Measurements from ENCODE around the gene HOXA5. TPM values are rescaled to one million over a fixed set of nuclear protein-coding genes. Genes with fewer than 3 reads are reported as not detected.

HOXA5 gene
- total and polyA plus RNA-seq, 10 of the 15 experiments (the other 5 are each of a cell fraction or from before 2014, with no cell fraction given): 0.05 to 0.13 TPM; not detected in 8

DNA sequence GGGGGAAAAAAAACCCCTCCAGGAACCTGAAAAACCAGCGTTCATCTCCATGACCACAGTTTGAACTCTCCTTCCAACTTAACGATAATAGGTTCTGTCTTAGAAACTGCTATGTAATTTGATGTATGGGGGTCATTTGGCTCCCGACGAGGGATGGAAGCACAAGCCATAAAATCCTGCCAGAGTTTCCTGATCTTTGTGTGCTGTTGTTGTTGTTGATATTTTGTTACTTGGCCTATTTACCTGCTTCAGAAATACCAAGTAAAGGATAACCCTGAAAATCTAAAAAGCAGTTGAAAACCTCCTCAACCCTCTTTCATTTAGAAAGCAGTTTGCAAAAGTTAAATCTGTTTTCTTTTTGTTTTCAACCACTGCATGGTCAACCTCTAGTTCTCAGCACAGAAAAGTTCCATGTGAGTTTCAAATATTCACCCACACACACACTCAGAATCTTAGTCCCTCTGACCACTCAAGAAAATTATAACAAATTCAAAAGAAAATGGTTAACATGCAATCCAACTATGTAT lies 31.7 kb downstream of the HOXA5 start:
- H3K27ac ChIP-seq (ENCODE audit: control insufficient read depth, insufficient read depth): no peak overlapping the region
- intact Hi-C loops (cut with micrococcal nuclease; ENCODE audit: unreplicated experiment): no loop called here
- in situ Hi-C loops (cut with MboI): no loop called here
- no peaks in the 10 kb centered on the region for H3K79me2 ChIP-seq (ENCODE audit: control insufficient read depth, insufficient read depth, low read length)
- ATAC-seq: no peak
- no peak overlapping the region for H3K9ac ChIP-seq (ENCODE audit: control insufficient read depth, insufficient read depth, low read length)
- H3K27me3 ChIP-seq (replicated peaks in 1 of 2; ENCODE audit: control insufficient read depth in 2 of 2, insufficient read depth in 2 of 2, low read length in 1 of 2): no peaks in the 10 kb centered on the region
- no peak for DNase-seq (ENCODE audit: low read depth, low spot score)
- H2AFZ ChIP-seq (ENCODE audit: control insufficient read depth, low read depth, low read length): no peak overlapping the region
- H3K4me1 ChIP-seq (ENCODE audit: control insufficient read depth, insufficient read depth, low read length): no peaks in the 10 kb centered on the region
- no peak for FAIRE-seq
- CTCF ChIA-PET: no interaction called here
- 66% methylated on average over 4 of the region's 4 CpGs for WGBS (ENCODE audit: insufficient coverage, insufficient replicate concordance, low lambda C conversion rate, missing lambda C conversion rate)
- H3K4me3 ChIP-seq: no peak overlapping the region
- TF ChIP-seq IKZF1 (conservative IDR thresholded peaks at IDR 0.05) (no peak), ESRRA (IDR thresholded peaks at IDR 0.05; ENCODE audit: low read length) (no peak), FOS (IDR thresholded peaks at IDR 0.05; ENCODE audit: borderline replicate concordance, extremely low read depth, insufficient read length) (no peak)
- no peaks in the 10 kb centered on the region; the same call in 1 of the 2 replicates for H4K20me1 ChIP-seq (ENCODE audit: control insufficient read depth, insufficient read depth)
- no peaks in the 10 kb centered on the region for H3K36me3 ChIP-seq (ENCODE audit: control insufficient read depth in 2 of 2, insufficient read depth in 2 of 2, low read length in 1 of 2)
- POLR2A ChIA-PET: no interaction called here
- SMC1A ChIA-PET (ENCODE audit: uncharacterized antibody, unreplicated experiment): no interaction called here
- RAD21 ChIA-PET (ENCODE audit: unreplicated experiment): no interaction called here
- BruUV-seq (replicated peaks): no TSS peak
- no peaks in the 10 kb centered on the region for H3K9me3 ChIP-seq (replicated peaks; ENCODE audit: control insufficient read depth, insufficient read depth, low read length)
- no peak overlapping the region for H3K4me2 ChIP-seq (ENCODE audit: control insufficient read depth, insufficient read depth)

DNA sequence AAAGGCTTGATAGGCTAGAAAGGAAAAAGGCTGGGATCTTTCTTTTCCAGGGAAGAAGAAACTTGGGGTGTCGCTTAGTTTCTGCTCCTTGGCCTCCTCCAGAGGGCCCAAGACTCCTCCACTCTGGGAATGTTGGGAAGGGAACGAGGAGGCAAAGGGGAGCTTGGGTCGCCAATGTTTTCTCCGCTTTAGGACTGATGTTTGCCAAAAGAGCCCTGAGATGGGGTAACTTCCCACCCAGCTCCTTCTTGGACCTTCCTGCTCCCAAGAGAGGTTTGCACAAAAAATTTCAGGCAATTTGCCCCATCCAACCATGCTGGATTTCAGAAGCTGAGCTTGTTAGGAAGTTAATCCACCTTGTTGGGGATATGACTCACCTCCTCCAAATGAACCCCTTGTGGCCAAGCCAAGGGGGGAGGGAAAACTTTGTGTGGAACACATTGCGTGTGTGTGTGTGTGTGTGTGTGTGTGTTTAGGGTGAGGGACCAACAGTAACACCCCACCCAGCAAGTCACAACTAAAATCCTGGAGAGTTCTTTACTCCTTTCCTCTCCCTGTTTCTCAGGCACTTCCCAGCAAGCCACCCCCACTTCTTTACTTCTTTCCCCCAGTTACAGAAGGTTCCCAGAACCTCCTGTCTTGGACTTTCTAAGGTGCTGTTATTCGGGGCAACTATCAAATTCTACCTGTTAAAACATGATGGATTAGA lies 32.3 kb downstream of the HOXA5 start:
- FAIRE-seq (no peak), ATAC-seq (no peak), DNase-seq (ENCODE audit: low read depth, low spot score) (no peak)
- no peaks in the 10 kb centered on the region; the same call in 1 of the 2 replicates for H4K20me1 ChIP-seq (ENCODE audit: control insufficient read depth, insufficient read depth)
- SMC1A ChIA-PET (ENCODE audit: uncharacterized antibody, unreplicated experiment): no interaction called here
- no peaks in the 10 kb centered on the region for H3K27me3 ChIP-seq (replicated peaks in 1 of 2; ENCODE audit: control insufficient read depth in 2 of 2, insufficient read depth in 2 of 2, low read length in 1 of 2)
- H3K9me3 ChIP-seq (replicated peaks; ENCODE audit: control insufficient read depth, insufficient read depth, low read length): no peaks in the 10 kb centered on the region; the same call in 2 of the 3 replicates
- in situ Hi-C loops (cut with MboI): no loop called here
- H3K27ac ChIP-seq (ENCODE audit: control insufficient read depth, insufficient read depth): no peak overlapping the region
- H3K4me1 ChIP-seq (ENCODE audit: control insufficient read depth, insufficient read depth, low read length): no peaks in the 10 kb centered on the region
- RAD21 ChIA-PET (ENCODE audit: unreplicated experiment): no interaction called here
- CTCF ChIA-PET: no interaction called here
- no TSS peak for BruUV-seq (replicated peaks)
- H2AFZ ChIP-seq (ENCODE audit: control insufficient read depth, low read depth, low read length): no peak overlapping the region
- 37% methylated on average over 6 of the region's 6 CpGs for WGBS (ENCODE audit: insufficient coverage, insufficient replicate concordance, low lambda C conversion rate, missing lambda C conversion rate)
- intact Hi-C loops (cut with micrococcal nuclease; ENCODE audit: unreplicated experiment): no loop called here
- H3K36me3 ChIP-seq (ENCODE audit: control insufficient read depth in 2 of 2, insufficient read depth in 2 of 2, low read length in 1 of 2): no peaks in the 10 kb centered on the region
- no peak overlapping the region for H3K9ac ChIP-seq (ENCODE audit: control insufficient read depth, insufficient read depth, low read length)
- H3K79me2 ChIP-seq (ENCODE audit: control insufficient read depth, insufficient read depth, low read length): no peaks in the 10 kb centered on the region
- POLR2A ChIA-PET: no interaction called here
- no peak overlapping the region for H3K4me2 ChIP-seq (ENCODE audit: control insufficient read depth, insufficient read depth)
- no peak overlapping the region for H3K4me3 ChIP-seq
- TF ChIP-seq WRNIP1 (IDR thresholded peaks at IDR 0.05; ENCODE audit: borderline replicate concordance, low read depth, low read length) (no peak), EP300 (IDR thresholded peaks at IDR 0.05; ENCODE audit: borderline replicate concordance in 1 of 2, control insufficient read depth in 1 of 2, low read depth in 2 of 2, low read length in 2 of 2) (no peak), NR2F1 (conservative IDR thresholded peaks at IDR 0.05) (no peak)
- TF ChIP-seq, protein P1, sequence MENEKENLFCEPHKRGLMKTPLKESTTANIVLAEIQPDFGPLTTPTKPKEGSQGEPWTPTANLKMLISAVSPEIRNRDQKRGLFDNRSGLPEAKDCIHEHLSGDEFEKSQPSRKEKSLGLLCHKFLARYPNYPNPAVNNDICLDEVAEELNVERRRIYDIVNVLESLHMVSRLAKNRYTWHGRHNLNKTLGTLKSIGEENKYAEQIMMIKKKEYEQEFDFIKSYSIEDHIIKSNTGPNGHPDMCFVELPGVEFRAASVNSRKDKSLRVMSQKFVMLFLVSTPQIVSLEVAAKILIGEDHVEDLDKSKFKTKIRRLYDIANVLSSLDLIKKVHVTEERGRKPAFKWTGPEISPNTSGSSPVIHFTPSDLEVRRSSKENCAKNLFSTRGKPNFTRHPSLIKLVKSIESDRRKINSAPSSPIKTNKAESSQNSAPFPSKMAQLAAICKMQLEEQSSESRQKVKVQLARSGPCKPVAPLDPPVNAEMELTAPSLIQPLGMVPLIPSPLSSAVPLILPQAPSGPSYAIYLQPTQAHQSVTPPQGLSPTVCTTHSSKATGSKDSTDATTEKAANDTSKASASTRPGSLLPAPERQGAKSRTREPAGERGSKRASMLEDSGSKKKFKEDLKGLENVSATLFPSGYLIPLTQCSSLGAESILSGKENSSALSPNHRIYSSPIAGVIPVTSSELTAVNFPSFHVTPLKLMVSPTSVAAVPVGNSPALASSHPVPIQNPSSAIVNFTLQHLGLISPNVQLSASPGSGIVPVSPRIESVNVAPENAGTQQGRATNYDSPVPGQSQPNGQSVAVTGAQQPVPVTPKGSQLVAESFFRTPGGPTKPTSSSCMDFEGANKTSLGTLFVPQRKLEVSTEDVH (IDR thresholded peaks at IDR 0.05; ENCODE audit: low read depth, partially characterized antibody): no peak
